Measurements from ENCODE around the gene AOPEP.

DNA sequence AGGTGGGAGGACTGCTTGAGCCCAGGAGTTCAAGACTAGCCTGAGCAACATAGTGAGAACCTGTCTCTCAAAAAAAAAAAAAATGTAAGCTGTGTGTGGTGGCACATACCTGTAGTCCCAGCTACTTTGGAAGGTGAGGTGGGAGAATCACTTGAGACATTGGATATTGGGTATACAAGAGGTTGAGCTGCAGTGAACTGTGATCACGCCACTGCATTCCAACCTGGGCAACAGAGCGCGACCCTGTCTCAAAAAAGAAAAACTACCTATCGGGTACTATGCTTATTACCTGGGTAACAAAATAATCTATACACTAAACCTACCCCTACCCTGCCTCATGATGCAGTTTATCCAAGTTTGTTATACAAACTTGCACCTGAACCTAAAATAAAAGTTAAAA, 64.9 kb downstream of the AOPEP start:
- TF ChIP-seq, protein P1, sequence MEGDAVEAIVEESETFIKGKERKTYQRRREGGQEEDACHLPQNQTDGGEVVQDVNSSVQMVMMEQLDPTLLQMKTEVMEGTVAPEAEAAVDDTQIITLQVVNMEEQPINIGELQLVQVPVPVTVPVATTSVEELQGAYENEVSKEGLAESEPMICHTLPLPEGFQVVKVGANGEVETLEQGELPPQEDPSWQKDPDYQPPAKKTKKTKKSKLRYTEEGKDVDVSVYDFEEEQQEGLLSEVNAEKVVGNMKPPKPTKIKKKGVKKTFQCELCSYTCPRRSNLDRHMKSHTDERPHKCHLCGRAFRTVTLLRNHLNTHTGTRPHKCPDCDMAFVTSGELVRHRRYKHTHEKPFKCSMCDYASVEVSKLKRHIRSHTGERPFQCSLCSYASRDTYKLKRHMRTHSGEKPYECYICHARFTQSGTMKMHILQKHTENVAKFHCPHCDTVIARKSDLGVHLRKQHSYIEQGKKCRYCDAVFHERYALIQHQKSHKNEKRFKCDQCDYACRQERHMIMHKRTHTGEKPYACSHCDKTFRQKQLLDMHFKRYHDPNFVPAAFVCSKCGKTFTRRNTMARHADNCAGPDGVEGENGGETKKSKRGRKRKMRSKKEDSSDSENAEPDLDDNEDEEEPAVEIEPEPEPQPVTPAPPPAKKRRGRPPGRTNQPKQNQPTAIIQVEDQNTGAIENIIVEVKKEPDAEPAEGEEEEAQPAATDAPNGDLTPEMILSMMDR (IDR thresholded peaks at IDR 0.05; ENCODE audit: low read length) = no peak
- TF ChIP-seq EZH2 (optimal IDR thresholded peaks at IDR 0.05; ENCODE audit: low read depth, low read length) (no peak), EZH2phosphoT487 (IDR thresholded peaks at IDR 0.05; ENCODE audit: low read length) (no peak)

All from MM.1S (cell line).